NCI-H446 (cell line): ENCODE results near the gene MRTFB.
"Not testable (repeated sequence)": the region's sequence is repeated elsewhere in the genome, so short reads cannot be mapped to it uniquely, and the experiment has no call there.

ENCODE experiments used
- DNase-seq, 2 experiments: peaks; one replicate each; lab custom pipeline; 2025; lab: John Stamatoyannopoulos, UW

MRTFB gene

DNA sequence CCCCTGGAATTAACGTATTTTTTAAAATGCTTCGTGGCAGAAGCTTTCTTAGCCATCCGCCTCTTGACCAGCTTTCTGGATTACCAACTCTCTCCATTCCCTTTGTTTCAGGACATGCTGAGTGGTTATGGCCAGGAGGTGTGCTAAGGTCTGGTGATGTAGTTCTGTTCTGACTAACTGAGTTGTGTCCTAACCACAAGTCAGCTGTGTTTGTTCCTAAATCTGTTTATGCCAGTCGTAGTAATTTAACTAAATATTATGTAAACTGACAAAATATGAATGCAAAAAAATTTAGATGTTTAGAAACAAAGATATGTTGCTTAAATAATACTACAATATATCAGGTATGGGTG, 61.6 kb downstream of the MRTFB start:
- no peak for DNase-seq

DNA sequence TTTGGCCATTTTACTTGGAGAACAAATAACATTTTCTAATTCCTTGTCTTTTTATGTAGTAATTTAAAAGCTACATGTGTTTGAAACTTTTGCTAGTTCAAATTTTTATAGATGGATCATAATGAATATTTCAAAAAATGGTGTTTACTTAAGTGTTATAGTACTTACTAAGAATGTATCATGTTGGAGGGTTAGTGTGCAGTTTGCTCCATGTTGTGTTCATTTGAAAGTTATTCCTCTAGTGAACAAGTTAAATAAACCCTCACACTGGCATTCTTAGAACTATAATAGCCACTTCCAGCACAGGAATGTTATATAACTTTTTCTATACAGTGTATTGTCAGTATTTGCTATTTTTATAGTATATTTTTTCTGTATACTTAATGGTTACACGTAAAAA, 62.8 kb downstream of the MRTFB start:
- DNase-seq, result no peak

DNA sequence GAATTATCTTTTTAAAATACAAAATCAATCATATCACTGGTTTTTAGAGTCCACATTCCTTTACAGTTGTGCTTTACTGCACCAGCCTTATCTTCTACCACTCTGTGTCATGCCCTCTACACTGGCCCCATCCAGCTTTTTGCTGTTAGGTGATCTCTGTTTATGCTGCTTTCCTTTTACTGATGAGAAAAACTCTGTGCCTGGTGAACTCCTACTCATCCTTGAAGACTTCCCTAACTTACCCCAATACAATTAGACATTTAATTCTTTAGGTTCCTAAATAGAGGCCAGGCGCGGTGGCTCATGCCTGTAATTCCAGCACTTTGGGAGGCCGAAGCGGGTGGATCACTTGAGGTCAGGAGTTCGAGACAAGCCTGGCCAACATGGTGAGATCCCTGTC, 64.6 kb downstream of the MRTFB start:
- DNase-seq, result no peak

DNA sequence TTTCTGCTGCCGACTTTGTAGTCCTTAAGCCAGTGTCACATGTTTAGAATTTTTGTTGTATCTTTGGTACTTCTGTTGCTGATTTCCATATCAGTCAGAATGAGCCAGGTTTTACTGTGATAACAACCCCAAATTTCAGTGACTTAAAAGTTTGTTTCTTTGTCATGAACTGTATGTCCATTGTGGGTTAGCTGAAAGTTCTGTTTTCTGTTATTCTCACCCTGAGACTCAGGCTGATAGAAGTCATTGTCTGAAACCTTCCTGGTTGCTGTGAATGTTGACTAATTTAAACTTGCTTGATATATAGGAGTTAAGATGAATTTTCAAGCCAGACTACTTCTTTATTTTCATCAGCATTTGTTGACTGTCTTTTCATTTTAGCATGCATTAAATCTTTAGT, 68.8 kb downstream of the MRTFB start:
- DNase-seq, result no peak

DNA sequence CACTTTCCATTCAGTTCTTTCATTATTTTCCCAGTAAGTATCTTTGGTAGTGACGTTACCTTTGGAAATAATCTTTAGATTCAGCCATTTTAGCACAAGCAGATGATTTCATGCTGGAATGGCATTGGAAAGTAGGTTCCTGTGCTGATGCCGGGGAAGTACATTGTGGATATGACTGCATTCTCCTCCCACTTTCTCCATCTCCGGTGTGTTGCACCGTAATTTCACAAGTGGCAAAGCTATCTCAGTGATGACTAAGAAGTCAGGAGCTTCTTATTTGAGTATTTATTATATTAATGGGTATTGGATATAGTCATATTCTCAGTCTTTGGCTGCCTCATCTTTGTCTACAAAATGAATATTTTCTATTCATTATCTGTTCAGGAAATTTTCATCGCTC, 69.8 kb downstream of the MRTFB start:
- no peak for DNase-seq

DNA sequence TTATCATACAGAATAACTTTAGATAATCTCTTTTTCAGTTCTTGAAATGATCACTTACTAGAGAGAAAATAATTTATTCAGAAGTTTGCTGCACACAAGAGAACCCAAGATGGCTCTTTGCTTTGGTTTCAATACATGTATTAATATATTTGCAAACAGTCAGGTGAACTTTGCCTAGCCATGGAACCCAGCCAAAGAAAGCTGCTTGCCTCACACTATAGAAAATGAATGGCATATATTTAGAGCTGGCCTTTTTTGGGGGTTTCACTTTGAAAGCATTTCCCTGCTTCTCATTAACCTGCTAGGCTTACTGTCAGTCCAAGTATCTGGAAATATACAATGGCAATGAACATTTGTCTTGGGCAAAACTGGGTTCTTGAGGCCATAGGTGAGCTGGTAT, 75.3 kb downstream of the MRTFB start:
- no peak for DNase-seq

DNA sequence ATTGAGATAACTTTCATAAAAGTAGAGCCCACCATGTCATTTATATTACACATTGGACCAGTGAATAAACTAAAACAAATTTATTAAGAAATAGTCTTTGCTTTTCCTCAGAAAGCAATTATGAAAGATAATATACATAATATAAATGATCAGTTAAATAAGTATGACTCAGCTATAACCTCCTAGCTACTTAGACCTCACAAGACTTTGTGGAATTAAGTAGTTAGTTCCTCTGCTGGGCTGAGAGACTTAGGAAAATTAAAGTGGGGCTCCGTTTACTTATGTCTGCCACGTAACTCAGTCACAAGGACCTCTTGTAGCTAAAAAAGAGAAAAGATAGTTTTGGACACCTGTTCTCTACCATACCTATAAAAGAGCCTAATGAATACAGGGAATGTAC, 76.9 kb downstream of the MRTFB start:
- DNase-seq, result no peak

DNA sequence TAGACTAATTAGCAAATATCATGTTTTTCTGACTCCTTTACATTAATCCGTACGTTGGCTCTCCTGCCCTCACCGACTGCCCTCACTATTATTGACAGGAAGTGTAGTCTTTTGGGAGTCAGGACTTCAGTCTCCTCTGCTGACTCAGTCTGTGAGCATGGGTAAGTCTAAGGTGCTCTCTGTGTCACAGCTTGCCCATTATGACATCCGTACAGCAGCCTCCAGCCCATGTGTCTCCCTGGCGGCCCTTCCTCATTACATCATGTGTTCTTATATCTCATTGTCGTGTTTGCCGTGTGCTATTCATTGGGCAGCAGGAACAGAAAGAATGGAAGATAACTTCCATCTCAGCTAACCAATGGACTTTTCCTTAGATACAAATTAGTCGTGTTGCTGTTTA, 77.5 kb downstream of the MRTFB start:
- DNase-seq, result no peak

DNA sequence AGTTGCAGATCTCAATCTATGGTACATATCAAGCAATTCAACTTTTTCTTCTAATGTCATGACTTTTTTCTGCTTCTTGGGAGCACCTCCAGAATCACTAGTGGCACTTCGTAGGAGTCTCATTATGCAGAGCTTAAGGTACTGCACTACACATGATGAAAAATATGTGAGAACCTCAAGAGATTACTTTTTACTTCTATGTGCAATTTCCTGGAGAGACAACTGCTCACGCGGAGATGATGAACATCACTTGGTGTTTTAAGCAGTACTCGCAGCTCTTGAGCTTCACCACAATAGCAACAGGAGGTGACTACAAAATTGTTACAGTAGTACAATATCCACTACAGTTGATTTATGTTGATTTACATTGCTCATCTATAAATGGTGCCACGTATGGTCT, 79.7 kb downstream of the MRTFB start:
- no peak for DNase-seq

DNA sequence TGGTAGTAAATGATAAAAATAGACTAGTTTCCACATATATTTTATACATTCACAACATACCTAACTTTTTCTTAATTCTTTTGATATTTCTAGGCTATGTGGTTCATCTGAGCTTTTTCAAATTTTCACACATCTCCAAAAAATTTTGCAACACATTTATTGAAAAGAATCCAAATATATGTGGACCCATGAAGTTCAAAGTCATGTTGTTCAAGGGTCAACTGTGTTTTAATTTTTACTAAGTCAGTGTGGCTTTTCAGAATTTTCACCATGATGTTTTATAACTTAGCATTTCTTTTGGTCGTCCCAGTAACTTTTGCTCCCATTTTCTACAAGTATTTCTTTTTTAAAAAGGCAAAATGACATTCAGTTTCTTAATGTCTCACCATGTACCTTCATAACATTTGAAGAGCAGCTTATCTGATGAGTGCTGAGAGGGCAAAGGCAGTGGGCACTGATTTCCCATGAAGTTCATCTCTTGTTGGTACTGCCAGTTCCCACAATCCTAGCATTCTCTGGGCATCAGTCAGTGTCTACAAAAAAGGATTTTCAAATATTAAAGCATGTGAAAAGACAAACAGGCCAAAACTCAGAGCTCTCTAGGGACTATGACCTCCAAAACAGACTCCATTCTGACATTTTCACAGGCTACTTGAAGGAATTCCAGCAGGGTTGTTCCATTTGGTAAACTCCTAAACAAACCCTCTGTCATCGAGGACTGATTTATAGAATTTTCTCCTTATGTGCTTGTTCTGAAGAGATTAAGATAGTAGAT, 80.3 kb downstream of the MRTFB start:
- no peak for DNase-seq

DNA sequence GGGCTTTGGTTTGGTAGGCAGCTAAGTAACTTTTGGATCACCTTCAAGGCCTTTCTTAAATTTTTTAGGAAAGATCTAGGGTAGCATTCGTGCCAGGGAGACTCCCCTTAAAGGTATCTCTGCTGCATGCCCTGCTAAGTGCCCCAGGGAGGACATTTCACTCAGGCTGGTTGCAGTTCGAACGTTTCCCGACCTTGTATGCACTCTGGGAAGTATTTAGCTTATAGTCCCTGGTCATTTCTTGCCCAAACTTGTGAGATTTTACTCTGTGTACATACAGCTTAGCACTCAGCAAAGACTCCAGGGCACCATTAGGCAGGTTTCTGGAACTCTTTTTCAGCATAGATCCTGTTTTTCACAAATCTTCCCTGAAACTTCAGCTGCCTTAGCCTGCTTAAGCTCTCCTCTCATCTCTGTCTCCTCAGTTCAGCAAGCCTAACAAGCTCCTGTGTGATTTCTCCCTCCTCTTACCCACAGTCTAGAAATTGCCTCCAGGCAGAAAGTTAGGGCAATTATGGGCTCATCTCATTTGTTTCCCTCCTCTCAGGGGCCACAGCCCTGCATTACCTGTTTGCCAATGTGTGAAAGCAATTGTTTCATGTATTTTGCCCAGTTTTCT, 84.6 kb downstream of the MRTFB start:
- DNase-seq, result no peak

DNA sequence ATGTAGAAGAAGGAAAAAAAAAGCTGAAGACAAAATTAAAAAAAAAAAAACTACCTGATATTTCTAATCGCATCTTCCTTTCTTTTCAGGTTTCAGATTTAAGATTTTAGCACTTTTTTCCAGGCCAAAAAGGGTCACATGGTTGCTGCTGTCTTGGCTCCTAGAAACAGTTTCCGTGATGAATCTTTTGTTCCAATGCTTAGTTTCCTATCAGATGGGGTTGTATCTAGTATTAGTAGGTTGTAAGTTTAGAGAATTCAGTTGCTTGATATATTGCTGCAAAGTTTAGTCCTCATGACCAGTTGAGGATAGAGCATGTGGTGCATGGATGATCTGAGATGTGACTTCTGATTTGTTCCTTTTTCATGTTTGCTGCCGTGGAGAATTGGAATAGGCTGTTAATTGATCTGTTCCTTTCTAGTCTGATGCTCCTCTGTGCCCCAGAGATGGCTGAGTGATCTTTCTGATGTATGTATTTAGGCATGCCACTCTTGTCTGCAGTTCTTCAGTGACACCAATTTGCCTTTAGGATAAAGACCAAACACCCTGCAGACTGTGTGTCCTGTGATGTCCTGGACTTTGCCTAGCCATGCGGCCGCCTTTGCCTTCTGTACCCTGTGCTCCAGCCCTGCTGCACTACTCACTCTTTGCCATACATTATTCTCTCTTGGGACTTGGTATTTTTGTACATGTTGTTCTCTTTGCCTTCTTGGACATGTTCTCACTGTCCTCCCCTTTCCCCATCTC, 94.0 kb downstream of the MRTFB start:
- DNase-seq, result no peak

DNA sequence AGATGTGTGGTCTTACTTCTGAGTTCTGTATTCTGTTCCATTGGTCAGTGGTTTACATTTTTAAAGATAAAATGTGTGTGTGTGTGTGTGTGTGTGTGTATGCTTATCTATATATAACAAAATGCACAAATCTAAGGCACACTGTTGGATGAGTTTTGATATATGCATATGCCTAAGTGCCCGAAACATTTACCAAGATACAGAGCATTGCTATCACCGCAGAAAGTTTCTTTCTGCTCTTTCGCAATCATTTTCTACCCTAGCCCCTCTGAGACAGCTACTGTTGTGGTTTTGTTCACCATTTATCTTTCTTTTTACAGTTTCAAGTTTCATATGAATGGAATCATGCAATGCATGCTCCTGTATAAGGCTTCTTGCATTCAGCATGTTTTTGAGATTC, 97.0 kb downstream of the MRTFB start:
- no peak for DNase-seq

DNA sequence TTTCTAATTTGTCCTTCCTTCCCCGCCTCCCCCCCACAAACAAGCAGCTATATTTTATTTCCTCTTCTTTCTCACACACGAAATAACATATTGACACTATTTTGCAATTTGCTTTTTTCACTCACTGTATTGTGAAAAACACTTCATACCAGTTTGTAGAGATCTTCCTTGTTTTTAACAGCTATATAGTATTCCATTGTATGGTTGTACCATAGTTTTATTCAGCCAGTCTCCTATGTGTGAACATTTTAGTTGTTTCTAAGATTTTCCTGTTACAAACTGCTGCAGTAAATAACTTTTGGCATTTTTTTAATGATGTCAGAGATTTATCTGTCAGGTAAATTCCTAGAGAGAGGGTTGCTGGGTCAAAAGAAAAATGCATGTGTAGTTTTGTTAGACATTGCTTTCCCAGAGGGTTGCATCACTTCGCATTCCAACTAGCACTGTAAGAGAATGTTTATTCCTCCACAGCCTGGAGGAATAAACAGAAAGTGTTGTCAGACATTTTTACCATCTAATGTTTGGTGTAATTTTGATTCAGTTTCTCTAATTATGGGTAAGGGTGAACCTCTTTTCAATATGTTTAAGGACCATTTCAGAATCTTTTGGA, 101.2 kb downstream of the MRTFB start:
- DNase-seq, result no peak

DNA sequence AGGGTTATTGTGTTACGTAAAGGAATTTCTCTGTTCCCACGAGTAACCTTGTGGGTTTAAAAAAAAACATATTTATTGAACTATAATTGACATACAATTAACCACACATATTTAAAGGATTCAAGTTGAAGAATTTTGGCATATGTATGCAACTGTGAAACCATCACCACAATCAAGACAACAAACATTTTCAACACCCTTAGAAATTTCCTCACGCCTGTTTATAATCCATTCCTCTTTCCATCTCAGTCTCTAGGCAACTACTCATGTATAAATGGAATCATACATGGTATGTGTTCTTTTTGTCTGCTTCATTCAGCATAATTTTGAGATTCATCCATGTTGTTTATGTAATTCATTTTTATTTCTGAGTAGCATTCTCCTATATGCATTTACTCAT, 104.0 kb downstream of the MRTFB start:
- DNase-seq, result no peak

DNA sequence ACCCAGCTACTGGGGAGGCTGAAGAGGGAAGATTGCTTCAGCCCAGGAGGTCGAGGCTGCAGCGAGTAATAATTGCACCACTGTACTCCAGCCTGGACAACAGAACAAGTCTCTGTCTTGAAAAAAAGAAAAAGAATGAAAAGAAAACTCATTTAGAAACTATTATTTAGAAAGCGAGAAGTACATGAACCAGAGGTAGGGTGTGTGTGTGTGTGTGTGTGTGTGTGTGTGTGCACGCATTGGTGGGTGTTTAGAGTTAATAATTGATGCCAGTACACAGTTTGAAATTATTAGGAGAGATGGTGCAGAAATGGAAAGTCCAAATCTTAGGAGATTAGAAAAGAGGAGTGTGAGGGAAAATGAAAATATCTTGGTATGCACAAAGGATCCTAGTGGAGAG, 106.6 kb downstream of the MRTFB start:
- no peak for DNase-seq

DNA sequence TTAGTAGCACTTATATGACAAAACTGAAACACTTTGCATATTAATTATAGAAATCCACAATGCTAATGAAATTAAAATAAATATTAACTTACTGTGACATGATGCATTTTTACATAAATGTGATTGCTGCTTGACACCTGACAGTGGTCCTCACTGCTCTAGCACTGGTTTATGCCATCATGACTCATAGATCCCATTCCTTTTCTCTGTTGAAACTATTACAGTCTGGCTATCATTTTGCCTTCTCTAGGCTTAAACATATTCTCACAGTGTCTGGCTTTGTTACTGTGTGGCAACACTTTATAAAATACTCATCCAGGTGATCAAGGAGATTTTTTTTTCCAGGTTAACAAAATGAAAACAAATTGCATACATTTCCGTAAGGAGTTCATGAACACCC, 108.0 kb downstream of the MRTFB start:
- no peak for DNase-seq

DNA sequence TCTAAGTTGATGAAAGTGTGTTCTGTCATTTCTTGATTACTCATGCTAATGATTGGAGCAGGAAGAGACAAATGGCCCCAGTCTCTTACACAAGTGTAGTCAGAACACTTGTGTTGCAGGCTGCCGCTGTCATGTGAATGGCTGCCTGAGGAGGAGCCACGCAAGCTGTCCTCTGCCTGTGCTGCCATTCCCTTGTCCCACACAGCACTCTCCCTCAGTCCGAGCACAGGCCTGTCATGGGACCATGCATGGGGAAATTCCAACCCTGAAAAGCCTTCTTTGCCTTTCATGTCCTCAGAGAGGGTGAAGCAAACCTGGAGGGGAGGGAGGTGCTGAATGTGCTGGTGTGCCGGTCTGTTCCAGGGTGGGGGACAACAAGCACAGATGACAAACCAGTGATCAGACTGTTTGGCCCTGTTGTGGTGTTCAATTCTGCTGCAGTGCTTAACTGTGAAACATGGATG, 109.4 kb downstream of the MRTFB start:
- DNase-seq, result no peak

DNA sequence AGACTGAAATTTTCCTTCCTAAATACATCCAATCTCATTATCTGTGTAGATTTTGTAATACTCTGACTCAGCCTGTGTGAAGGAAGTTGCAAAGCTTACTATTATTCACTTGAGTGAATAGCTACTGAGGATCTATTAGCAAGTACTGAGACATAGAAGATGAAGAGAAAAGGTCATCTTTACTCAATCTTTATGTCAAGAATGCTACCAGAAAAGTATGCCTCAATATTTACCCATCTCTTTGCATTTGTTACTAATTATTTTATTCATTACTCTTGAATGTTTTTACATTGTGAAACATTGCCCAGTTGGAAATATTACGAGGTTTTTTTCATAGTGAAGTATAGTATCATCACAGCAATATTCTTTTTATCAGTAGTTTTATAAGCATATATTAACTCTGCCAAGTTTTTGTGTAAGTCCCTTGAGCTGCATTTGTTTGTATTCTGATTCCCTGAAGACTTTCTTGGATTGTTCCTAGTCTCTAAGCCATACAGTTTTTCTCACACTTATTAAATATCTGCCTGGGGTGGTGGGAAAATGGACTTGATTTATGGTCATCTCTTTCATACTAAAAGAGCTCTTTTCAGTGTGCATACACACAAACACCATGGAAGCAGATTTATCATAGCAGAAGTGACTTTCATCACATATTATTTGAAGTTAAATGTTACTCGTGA, 110.4 kb downstream of the MRTFB start:
- no peak for DNase-seq

DNA sequence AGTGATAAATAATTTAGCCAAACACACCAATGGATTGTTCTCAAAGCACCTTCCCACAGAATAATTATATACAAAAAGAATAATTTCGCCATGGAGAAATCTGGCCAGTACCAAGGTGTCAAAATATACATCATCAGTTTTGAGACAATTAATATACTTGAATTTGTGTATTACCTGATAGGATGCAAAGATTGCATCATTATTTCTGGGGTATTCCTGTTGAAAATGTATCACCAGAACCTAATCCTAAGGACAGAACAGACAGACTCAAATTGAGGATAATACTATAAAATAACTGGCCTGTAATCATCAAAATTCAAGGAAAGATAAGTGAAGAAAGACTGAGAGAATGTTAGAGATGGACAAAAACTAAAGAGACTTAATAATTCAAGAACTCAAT, 111.9 kb downstream of the MRTFB start:
- no peak for DNase-seq

DNA sequence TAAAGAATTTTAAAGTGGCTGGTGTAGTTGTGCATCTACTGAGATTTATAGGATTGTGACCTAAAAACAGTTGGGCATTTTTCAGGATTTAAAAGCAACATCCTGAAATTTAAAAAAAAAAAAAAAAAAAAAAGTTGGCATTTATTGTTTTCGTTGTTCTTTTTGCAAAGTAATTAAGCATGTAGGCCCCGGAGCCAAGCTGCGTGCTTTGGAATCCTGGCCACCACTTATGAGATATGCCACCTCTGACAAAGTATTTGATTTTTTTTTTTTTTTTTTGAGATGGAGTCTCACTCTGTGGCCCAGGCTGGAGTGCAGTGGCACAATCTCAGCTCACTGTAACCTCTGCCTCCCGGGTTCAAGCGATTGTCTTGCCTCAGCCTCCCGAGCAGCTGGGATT, 112.8 kb downstream of the MRTFB start:
- not testable (repeated sequence) for DNase-seq
